HepG2 (cell line): ENCODE data around the gene CENPP. TPM values are rescaled to one million over a fixed set of nuclear protein-coding genes. Genes with fewer than 3 reads are reported as not detected.
"Not testable (repeated sequence)": the region's sequence is repeated elsewhere in the genome, so short reads cannot be mapped to it uniquely, and the experiment has no call there.

ENCODE experiments used
- ATAC-seq: fragments of 200-7000 bp; cut with Tn5 transposase; 3 replicates; pipeline ENCODE4 v1.9.1; 2020; ENCODE audit warnings: mild to moderate bottlenecking, moderate library complexity
- BruUV-seq: library from RNA; stranded (reverse); fragments of 400-500 nt; replicated peaks from 2 replicates; lab custom pipeline; 2021; lab: Mats Ljungman, UMichigan
- CTCF ChIA-PET: fragments of 300-600 bp; formaldehyde crosslinking; extraction: SDS; loops from one replicate; lab custom pipeline; 2021; ENCODE audit warnings: low total read pairs, inconsistent platforms, low intra/inter-chr PET ratio; lab: Yijun Ruan, JAX
- POLR2A ChIA-PET: fragments of 350-600 bp; sonication (Branson Sonifier 250); formaldehyde crosslinking; loops from one replicate; lab custom pipeline; 2020; ENCODE audit warnings: antibody characterized with exemption, inconsistent platforms; lab: Yijun Ruan, JAX
- DNase-seq: peaks from one replicate; pipeline ENCODE4 v3.0.0-alpha.2; 2015; ENCODE audit warnings: low spot score
- FAIRE-seq: peaks from 3 replicates; lab custom pipeline; 2011; peaks lifted over from hg19 to GRCh38; lab: Jason Lieb, UNC
- H2AFZ ChIP-seq: one replicate; pipeline ENCODE4 v1.6.1; 2011; ENCODE audit warnings: low read length, inconsistent platforms
- H3K27ac ChIP-seq: fragments of 300-600 bp; 3 replicates; pipeline ENCODE4 v1.8.0; 2011; ENCODE audit warnings: mixed run types, mild to moderate bottlenecking, mixed read lengths, low read length, inconsistent platforms; ENCODE audit not compliant: insufficient read depth; ENCODE audit errors: extremely low read length
- H3K27me3 ChIP-seq, 2 experiments: fragments of 200-600 bp in 1 of 2; 2 replicates in 1 of 2; 3 replicates in 1 of 2; pipeline versions ENCODE4 v1.6.0 to v1.8.0; 2011; ENCODE audit warnings: low read length in 2 of 2, mild to moderate bottlenecking in 2 of 2, moderate library complexity in 2 of 2, inconsistent platforms in 1 of 2; ENCODE audit not compliant: insufficient read depth in 2 of 2, control insufficient read depth in 1 of 2
- H3K36me3 ChIP-seq, 2 experiments: fragments of 200-600 bp in 1 of 2; replicated peaks in 1 of 2; 2 replicates in 1 of 2; 3 replicates in 1 of 2; pipeline versions ENCODE4 v1.5.1 to v1.8.0; 2011; ENCODE audit warnings: low read length in 2 of 2, inconsistent platforms in 1 of 2; ENCODE audit not compliant: insufficient read depth in 2 of 2, control insufficient read depth in 1 of 2
- H3K4me1 ChIP-seq: 2 replicates; pipeline ENCODE4 v1.5.1; 2012; ENCODE audit warnings: low read length, inconsistent platforms; ENCODE audit not compliant: insufficient read depth
- H3K4me2 ChIP-seq: 2 replicates; pipeline ENCODE4 v1.6.0; 2011; ENCODE audit warnings: low read depth, low read length, inconsistent platforms
- H3K4me3 ChIP-seq, 3 experiments: fragments of 200-600 bp in 1 of 3; sonication (generic), shearing (Covaris generic) in 1 of 3; replicated peaks in 1 of 3; 2 replicates each; pipeline ENCODE4 v1.5.1; 2011 to 2016; ENCODE audit warnings: low read length in 3 of 3, inconsistent platforms in 2 of 3, low read depth in 2 of 3, mild to moderate bottlenecking in 2 of 3, control low read depth in 1 of 3, mixed read lengths in 1 of 3; ENCODE audit not compliant: insufficient read depth in 1 of 3
- H3K79me2 ChIP-seq: one replicate; pipeline ENCODE4 v1.6.1; 2011; ENCODE audit warnings: low read length, inconsistent platforms; ENCODE audit not compliant: insufficient read depth
- H3K9ac ChIP-seq: 2 replicates; pipeline ENCODE4 v1.6.0; 2011; ENCODE audit warnings: mild to moderate bottlenecking, low read depth, low read length, inconsistent platforms; ENCODE audit not compliant: insufficient read depth
- H3K9me3 ChIP-seq: 2 replicates; pipeline ENCODE4 v1.5.1; 2012; ENCODE audit warnings: mild to moderate bottlenecking, low read length
- H4K20me1 ChIP-seq: 2 replicates; pipeline ENCODE4 v1.6.0; 2011; ENCODE audit warnings: inconsistent platforms, mild to moderate bottlenecking, low read length, moderate library complexity; ENCODE audit not compliant: insufficient read depth
- REL ChIP-seq: sonication (generic); formaldehyde crosslinking; conservative IDR thresholded peaks from 2 replicates; pipeline ENCODE4 v1.8.0; 2022; ENCODE audit warnings: mild to moderate bottlenecking, missing genetic modification reagents, moderate library complexity
- ZNF552 ChIP-seq: sonication (generic); formaldehyde crosslinking; IDR thresholded peaks from 2 replicates; pipeline ENCODE4 v1.9.0; 2022; ENCODE audit warnings: missing genetic modification reagents, mild to moderate bottlenecking, borderline replicate concordance
- WGBS: methylation state at CpG from one replicate; pipeline ENCODE4 v1.1.6; 2017; ENCODE audit warnings: low lambda C conversion rate; 5-methylcytosine and 5-hydroxymethylcytosine counted together
- in situ Hi-C: cut with HindIII; loops from 2 replicates; pipeline ENCODE4 v1.10.0; 2017; ENCODE audit warnings: low pct_unique_long_range_greater_than_20kb; ENCODE audit not compliant: extremely low pct_ligation_motif_present
- intact Hi-C: fragments of 100-400 bp; cut with micrococcal nuclease; formaldehyde crosslinking; loops from one replicate; pipeline ENCODE4 v1.10.0; 2022; ENCODE audit not compliant: unreplicated experiment
- polyA plus RNA-seq, 8 experiments: library from polyadenylated mRNA; depleted of rRNA in 3 of 8; stranded (reverse) in 7 of 8; unstranded in 1 of 8; fragments of >200 nt; fragmentation: Illumina TruSeq in 4 of 8; extraction: Trizol in 4 of 8; gene quantifications; 2 replicates each; pipeline versions ENCODE4 v1.2.1 to v1.2.3, GENCODE V29; 2011 to 2016; ENCODE audit warnings: low read depth in 4 of 8, missing spikeins in 1 of 8, mixed read lengths in 1 of 8; ENCODE audit not compliant: insufficient read depth in 1 of 8
- total RNA-seq, 5 experiments: library from RNA; depleted of rRNA; stranded (reverse); fragments of >200 nt; fragmentation: Illumina TruSeq; extraction: Trizol; gene quantifications; 2 replicates each; pipeline ENCODE4 v1.2.3, GENCODE V29; 2016; ENCODE audit warnings: low read depth in 1 of 5

CENPP gene
- total and polyA plus RNA-seq, 2 of the 13 experiments (the other 11 are each of a cell fraction or from before 2014, with no cell fraction given): 2.0 to 11.4 TPM

GRCh38 chr9:92620845-92621244 is 295.1 kb downstream of the CENPP start:
- Histone ChIP-seq H3K36me3 (peaks cover 5 to 17% of the 10 kb centered on the region in 2 experiments; a peak in 4 of 5 replicates), H3K4me2 (no peak overlapping the region), H3K9me3 (no peaks in the 10 kb centered on the region), H3K4me3 (no peak overlapping the region), H3K79me2 (no peaks in the 10 kb centered on the region), H4K20me1 (no peaks in the 10 kb centered on the region), H3K9ac (no peak overlapping the region), H2AFZ (no peak overlapping the region), H3K27ac (no peak overlapping the region), H3K27me3 (no peaks in the 10 kb centered on the region)
- DNase-seq (no peak), FAIRE-seq (no peak), ATAC-seq (no peak)
- BruUV-seq: no TSS peak
- CTCF ChIA-PET: no interaction called here
- intact Hi-C loops: no loop called here
- 100% methylated on average over 5 of the region's 5 CpGs for WGBS
- POLR2A ChIA-PET: no interaction called here
- in situ Hi-C loops: no loop called here
- no peak for TF ChIP-seq ZNF552
- TF ChIP-seq REL (CRISPR knock-in tag): no peak
- TF ChIP-seq, all 625 proteins: peak for 0
- peaks cover 68% of the 10 kb centered on the region for H3K4me1 ChIP-seq

GRCh38 chr9:92623936-92624335 is 298.2 kb downstream of the CENPP start:
- in situ Hi-C loops, H3K9me3 ChIP-seq, H3K4me3 ChIP-seq, H2AFZ ChIP-seq, FAIRE-seq, CTCF ChIA-PET, H3K36me3 ChIP-seq, DNase-seq, H4K20me1 ChIP-seq, BruUV-seq, ATAC-seq, H3K4me2 ChIP-seq, H3K27me3 ChIP-seq, intact Hi-C loops, H3K27ac ChIP-seq, H3K79me2 ChIP-seq, H3K9ac ChIP-seq: not testable (repeated sequence)
- peaks cover 37% of the 10 kb centered on the region for H3K4me1 ChIP-seq
- 100% methylated on average over 3 of the region's 3 CpGs for WGBS
- POLR2A ChIA-PET: interaction anchor here (1.4 kb wide), 1 partner anchor 485 kb away, joined by 3 read pairs; no protein-coding TSS in a partner anchor
